Measurements from ENCODE around the gene GPR137.

DNA sequence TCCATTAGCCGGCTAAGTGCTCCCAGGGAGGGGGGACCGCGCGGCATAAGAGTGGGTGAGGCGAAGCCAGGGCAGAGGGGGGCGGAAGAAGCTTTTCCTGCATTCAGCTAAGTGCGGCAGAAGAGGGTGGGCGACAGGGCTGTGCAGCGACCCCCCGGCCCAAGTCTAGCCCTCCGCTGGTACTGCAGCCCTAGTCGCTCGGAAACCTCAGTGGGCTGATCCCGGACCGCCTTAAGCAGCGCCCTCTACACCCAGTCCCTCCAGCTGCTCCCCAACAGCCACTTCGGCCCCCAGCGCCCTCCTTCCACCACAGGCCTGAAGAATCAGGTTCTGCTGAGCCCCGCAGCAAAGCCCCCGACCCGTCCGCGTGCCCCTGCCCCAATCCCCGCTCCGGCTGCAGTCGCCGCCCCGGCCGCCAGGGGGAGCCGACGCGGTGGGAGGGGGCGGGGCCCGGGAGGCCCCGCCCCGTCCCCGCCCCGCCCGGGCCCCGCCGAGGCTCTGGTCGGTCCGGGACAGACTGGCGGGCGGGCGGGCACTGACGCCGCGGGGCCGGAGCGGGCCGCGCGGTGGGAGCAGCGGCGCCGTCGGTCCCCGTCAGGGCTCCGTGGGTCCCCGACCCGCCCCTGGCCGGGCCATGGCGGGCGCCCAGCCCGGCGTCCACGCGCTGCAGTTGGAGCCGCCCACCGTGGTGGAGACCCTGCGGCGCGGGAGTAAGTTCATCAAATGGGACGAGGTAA, 34.5 kb upstream of the GPR137 start, which contains the start of gene PLCB3:
- TF ChIP-seq, protein P1, sequence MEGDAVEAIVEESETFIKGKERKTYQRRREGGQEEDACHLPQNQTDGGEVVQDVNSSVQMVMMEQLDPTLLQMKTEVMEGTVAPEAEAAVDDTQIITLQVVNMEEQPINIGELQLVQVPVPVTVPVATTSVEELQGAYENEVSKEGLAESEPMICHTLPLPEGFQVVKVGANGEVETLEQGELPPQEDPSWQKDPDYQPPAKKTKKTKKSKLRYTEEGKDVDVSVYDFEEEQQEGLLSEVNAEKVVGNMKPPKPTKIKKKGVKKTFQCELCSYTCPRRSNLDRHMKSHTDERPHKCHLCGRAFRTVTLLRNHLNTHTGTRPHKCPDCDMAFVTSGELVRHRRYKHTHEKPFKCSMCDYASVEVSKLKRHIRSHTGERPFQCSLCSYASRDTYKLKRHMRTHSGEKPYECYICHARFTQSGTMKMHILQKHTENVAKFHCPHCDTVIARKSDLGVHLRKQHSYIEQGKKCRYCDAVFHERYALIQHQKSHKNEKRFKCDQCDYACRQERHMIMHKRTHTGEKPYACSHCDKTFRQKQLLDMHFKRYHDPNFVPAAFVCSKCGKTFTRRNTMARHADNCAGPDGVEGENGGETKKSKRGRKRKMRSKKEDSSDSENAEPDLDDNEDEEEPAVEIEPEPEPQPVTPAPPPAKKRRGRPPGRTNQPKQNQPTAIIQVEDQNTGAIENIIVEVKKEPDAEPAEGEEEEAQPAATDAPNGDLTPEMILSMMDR (IDR thresholded peaks at IDR 0.05), result peak; percentile 64 to 88 (median 76)
- TF ChIP-seq POLR2A (IDR thresholded peaks at IDR 0.05), result peak; percentile 79

Data from right lobe of liver (tissue), 4 donors.